B cell (primary cell): ENCODE results near the gene PIP4K2C. TPM values are rescaled to one million over a fixed set of nuclear protein-coding genes. Genes with fewer than 3 reads are reported as not detected.

Experiments used
- ATAC-seq: fragments of 200-7000 bp; cut with Tn5 transposase; one replicate; pipeline ENCODE4 v1.10.0; 2021; ENCODE audit warnings: low read depth, mild to moderate bottlenecking, moderate number of reproducible peaks, moderate library complexity
- CTCF ChIA-PET: fragments of 350-600 bp; sonication (Branson Sonifier 250); formaldehyde crosslinking; loops from one replicate; lab custom pipeline; 2021; ENCODE audit warnings: antibody characterized with exemption, inconsistent platforms; lab: Charles Lee
- POLR2A ChIA-PET: fragments of 350-600 bp; sonication (Branson Sonifier 250); formaldehyde crosslinking; loops from one replicate; lab custom pipeline; 2021; ENCODE audit warnings: antibody characterized with exemption; lab: Charles Lee
- DNase-seq: peaks from one replicate; pipeline ENCODE4 v3.0.0; 2013
- H2AFZ ChIP-seq: 2 replicates; pipeline ENCODE4 v1.6.1; 2012; ENCODE audit warnings: mild to moderate bottlenecking, low read depth, low read length; ENCODE audit not compliant: insufficient read depth, poor library complexity, severe bottlenecking
- H3K27ac ChIP-seq, 2 donors: 1 replicate in 1 of 2; 2 replicates in 1 of 2; pipeline ENCODE4 v1.5.1; 2012 to 2013; ENCODE audit warnings: low read length in 2 of 2, mild to moderate bottlenecking in 2 of 2, moderate library complexity in 1 of 2
- H3K27me3 ChIP-seq, 4 experiments: fragments of 200-600 bp in 1 of 4; sonication (generic) in 1 of 4; replicated peaks in 1 of 4; 1 replicate in 2 of 4; 2 replicates in 2 of 4; pipeline versions ENCODE4 v1.6.1 to v1.7.0; 2013 to 2016; ENCODE audit warnings: low read length in 3 of 4, mild to moderate bottlenecking in 2 of 4, mixed read lengths in 1 of 4, moderate library complexity in 1 of 4; ENCODE audit not compliant: insufficient read depth in 4 of 4, control insufficient read depth in 3 of 4; ENCODE audit errors: control extremely low read depth in 1 of 4
- H3K36me3 ChIP-seq, 2 experiments: replicated peaks in 1 of 2; 1 replicate in 1 of 2; 2 replicates in 1 of 2; pipeline versions ENCODE4 v1.6.1 to v1.7.1; 2013; ENCODE audit warnings: low read length in 1 of 2; ENCODE audit not compliant: insufficient read depth in 2 of 2, control insufficient read depth in 1 of 2; ENCODE audit errors: control extremely low read depth in 1 of 2, extremely low read depth in 1 of 2
- H3K4me1 ChIP-seq, 2 donors: fragments of 200-600 bp in 1 of 2; sonication (generic) in 1 of 2; 1 replicate in 1 of 2; 2 replicates in 1 of 2; pipeline versions ENCODE4 v1.5.1 to v1.6.1; 2013 to 2017; ENCODE audit warnings: low read length in 2 of 2; ENCODE audit not compliant: control insufficient read depth in 2 of 2, insufficient read depth in 2 of 2
- H3K4me2 ChIP-seq: replicated peaks from 2 replicates; pipeline ENCODE3; 2012; ENCODE audit warnings: mild to moderate bottlenecking, low read depth, low read length; ENCODE audit not compliant: poor library complexity, severe bottlenecking
- H3K4me3 ChIP-seq, 5 experiments: fragments of 200-600 bp in 1 of 5; sonication (generic) in 1 of 5; 1 replicate in 3 of 5; 2 replicates in 2 of 5; pipeline versions ENCODE4 v1.5.1 to v1.7.0; 2011 to 2016; ENCODE audit warnings: low read length in 4 of 5, mild to moderate bottlenecking in 4 of 5, low read depth in 2 of 5, control low read depth in 1 of 5, moderate library complexity in 1 of 5; ENCODE audit not compliant: insufficient read depth in 1 of 5; ENCODE audit errors: control extremely low read depth in 1 of 5, extremely low read depth in 1 of 5
- H3K79me2 ChIP-seq: fragments of 200-600 bp; sonication (generic); one replicate; pipeline ENCODE4 v1.6.0; 2016; ENCODE audit warnings: low read length; ENCODE audit not compliant: control insufficient read depth, insufficient read depth
- H3K9ac ChIP-seq: fragments of 200-600 bp; sonication (generic); 2 replicates; pipeline ENCODE4 v1.6.1; 2017; ENCODE audit warnings: mild to moderate bottlenecking, low read length, moderate library complexity
- H3K9me3 ChIP-seq, 3 donors: one replicate each; pipeline versions ENCODE4 v1.6.1 to v1.7.1; 2013; ENCODE audit warnings: low read length in 2 of 3; ENCODE audit not compliant: control insufficient read depth in 2 of 3, insufficient read depth in 1 of 3; ENCODE audit errors: control extremely low read depth in 1 of 3
- H4K20me1 ChIP-seq: 2 replicates; pipeline ENCODE4 v1.6.0; 2012; ENCODE audit warnings: mild to moderate bottlenecking, low read length; ENCODE audit not compliant: insufficient read depth, control insufficient read depth, poor library complexity, severe bottlenecking
- H3K27ac Mint-ChIP-seq: one replicate; pipeline ENCODE4 v1.8.0; 2021; ENCODE audit warnings: mixed read lengths
- H3K27me3 Mint-ChIP-seq: one replicate; pipeline ENCODE4 v1.8.0; 2021; ENCODE audit warnings: mixed read lengths
- H3K4me1 Mint-ChIP-seq: one replicate; pipeline ENCODE4 v1.8.0; 2021; ENCODE audit warnings: mixed read lengths
- H3K4me3 Mint-ChIP-seq: one replicate; pipeline ENCODE4 v1.8.0; 2021; ENCODE audit warnings: mixed read lengths
- H3K9me3 Mint-ChIP-seq: one replicate; pipeline ENCODE4 v1.8.0; 2022; ENCODE audit warnings: mixed read lengths; ENCODE audit not compliant: insufficient read depth
- EZH2 ChIP-seq: IDR thresholded peaks from 2 replicates; pipeline ENCODE4 v1.6.1; 2012; ENCODE audit warnings: borderline replicate concordance, low read depth, mild to moderate bottlenecking, moderate library complexity, low read length; ENCODE audit not compliant: insufficient read depth, poor library complexity, severe bottlenecking
- WGBS: methylation state at CpG from one replicate; pipeline ENCODE4 v1.1.5; 2013; ENCODE audit warnings: missing lambda C conversion rate; ENCODE audit not compliant: insufficient coverage; 5-methylcytosine and 5-hydroxymethylcytosine counted together
- intact Hi-C: fragments of 100-400 bp; cut with micrococcal nuclease; formaldehyde crosslinking; loops from one replicate; pipeline ENCODE4 v1.10.0; 2022
- polyA plus RNA-seq: library from polyadenylated mRNA; depleted of rRNA; stranded (reverse); fragments of >200 nt; gene quantifications from 2 replicates; pipeline ENCODE4 v1.2.3, GENCODE V29; 2012
- total RNA-seq, 2 donors: library from RNA; stranded (reverse); fragments of 120-200 nt in 1 of 2; gene quantifications; 1 replicate in 1 of 2; 2 replicates in 1 of 2; pipeline versions ENCODE4 v1.2.3 to v1.2.4, GENCODE V29; 2013 to 2022
- TF ChIP-seq, protein P1 (sequence below): fragments of 200-600 bp; IDR thresholded peaks from one replicate; pipeline ENCODE4 v1.8.0; 2022; ENCODE audit warnings: antibody characterized with exemption, mild to moderate bottlenecking

Gene PIP4K2C
- total and polyA plus RNA-seq, 2 donors (not counting 1 experiment from before 2014, with no cell fraction given), result 20.1 to 21.3 TPM

DNA sequence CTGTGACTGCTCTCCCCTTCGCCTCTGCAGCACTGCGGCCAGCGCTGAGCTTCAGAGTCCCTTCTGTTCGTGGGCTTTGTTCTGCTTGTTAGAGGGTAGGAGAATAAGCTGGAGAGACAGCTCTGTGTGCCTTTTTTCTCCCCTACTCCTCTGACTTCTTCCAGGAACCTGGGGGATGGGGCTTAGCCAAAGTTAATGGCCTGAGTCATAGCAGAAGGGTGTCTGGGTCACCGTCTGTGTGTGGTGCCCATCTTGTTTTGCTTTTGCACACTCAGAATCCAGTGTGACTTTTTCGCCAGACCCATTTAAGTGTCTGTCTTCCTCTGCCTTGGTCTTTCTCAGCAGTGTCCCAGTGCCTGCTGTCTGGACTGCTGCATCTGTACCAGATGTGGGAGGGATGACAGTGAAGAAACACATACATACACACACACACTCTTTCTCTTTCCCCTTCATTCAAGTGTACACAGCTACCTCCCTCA is 38.1 kb upstream of the PIP4K2C start:
- Histone ChIP-seq H3K79me2 (no peaks in the 10 kb centered on the region), H3K4me3 (no peak overlapping the region), H3K9me3 (peaks cover 0 to 4% (median 0%) of the 10 kb centered on the region in 3 donors), H3K4me2 (no peak overlapping the region), H3K36me3 (no peaks in the 10 kb centered on the region), H4K20me1 (no peaks in the 10 kb centered on the region), H3K27ac (no peak overlapping the region), H2AFZ (no peak overlapping the region), H3K4me1 (peaks cover 10 to 14% of the 10 kb centered on the region in 2 donors), H3K9ac (no peak overlapping the region), H3K27me3 (peaks cover 0 to 32% (median 10%) of the 10 kb centered on the region in 4 experiments)
- intact Hi-C loops, result no loop called here
- ChIA-PET CTCF (interaction anchor here (1.0 kb wide), 1 partner anchor 314 kb away, joined by 3 read pairs; no protein-coding TSS in a partner anchor), POLR2A (no interaction called here)
- no peak for TF ChIP-seq EZH2
- TF ChIP-seq, protein P1, sequence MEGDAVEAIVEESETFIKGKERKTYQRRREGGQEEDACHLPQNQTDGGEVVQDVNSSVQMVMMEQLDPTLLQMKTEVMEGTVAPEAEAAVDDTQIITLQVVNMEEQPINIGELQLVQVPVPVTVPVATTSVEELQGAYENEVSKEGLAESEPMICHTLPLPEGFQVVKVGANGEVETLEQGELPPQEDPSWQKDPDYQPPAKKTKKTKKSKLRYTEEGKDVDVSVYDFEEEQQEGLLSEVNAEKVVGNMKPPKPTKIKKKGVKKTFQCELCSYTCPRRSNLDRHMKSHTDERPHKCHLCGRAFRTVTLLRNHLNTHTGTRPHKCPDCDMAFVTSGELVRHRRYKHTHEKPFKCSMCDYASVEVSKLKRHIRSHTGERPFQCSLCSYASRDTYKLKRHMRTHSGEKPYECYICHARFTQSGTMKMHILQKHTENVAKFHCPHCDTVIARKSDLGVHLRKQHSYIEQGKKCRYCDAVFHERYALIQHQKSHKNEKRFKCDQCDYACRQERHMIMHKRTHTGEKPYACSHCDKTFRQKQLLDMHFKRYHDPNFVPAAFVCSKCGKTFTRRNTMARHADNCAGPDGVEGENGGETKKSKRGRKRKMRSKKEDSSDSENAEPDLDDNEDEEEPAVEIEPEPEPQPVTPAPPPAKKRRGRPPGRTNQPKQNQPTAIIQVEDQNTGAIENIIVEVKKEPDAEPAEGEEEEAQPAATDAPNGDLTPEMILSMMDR, result no peak
- no peak overlapping the region for H3K27ac Mint-ChIP-seq
- no peak for ATAC-seq
- DNase-seq, result no peak
- H3K27me3 Mint-ChIP-seq, result peaks cover 32% of the 10 kb centered on the region
- no peak overlapping the region for H3K4me3 Mint-ChIP-seq
- peaks cover 20% of the 10 kb centered on the region for H3K4me1 Mint-ChIP-seq
- 66% methylated on average over 2 of the region's 6 CpGs for WGBS
- no peaks in the 10 kb centered on the region for H3K9me3 Mint-ChIP-seq

DNA sequence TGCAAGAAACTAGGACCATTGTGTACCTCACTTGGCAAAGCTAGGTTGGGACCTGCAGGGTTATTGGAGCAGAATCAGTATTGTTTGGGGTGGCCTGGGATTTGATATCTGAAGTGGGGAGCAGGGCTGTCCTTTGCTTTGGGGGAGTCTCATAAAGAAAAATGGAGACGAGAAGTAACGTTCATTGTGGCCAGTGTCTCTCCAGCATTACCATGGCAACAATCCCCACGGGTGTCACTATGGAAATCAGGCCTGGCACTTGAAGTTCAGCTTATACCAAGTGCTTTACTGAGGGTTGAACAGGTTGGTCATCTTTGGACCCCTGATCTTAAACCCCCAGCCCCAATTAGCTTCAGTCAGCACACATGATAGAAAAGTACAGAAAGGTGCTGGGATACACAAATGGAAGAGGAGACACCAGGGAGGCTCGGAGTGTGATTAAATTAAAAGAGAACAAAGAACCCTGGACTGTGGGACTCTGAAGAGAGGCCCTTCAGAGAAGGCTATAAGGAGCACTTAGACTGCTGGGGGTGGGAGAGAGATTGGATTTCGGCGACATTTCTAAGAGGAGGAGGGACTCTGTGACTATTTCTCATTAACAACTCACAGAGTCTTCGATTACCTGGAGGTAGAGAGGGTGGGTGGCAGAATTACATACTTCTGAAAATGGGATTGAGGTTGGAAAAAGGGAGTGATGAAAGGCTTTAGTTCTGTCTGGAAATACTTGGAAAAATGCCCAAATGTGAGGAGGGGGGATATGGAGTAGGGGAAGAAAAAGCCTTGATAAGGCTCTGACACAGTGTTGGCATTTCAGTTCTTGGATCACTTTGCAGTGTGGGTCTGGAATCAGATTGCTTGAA is 37.4 kb upstream of the PIP4K2C start:
- CTCF ChIA-PET, result no interaction called here
- no peaks in the 10 kb centered on the region for H3K79me2 ChIP-seq
- H3K27me3 ChIP-seq, result peaks cover 0 to 28% (median 9%) of the 10 kb centered on the region in 4 experiments
- 74% methylated on average over 2 of the region's 7 CpGs for WGBS
- no peak overlapping the region for H3K9ac ChIP-seq
- peaks cover 10 to 14% of the 10 kb centered on the region in 2 donors for H3K4me1 ChIP-seq
- Mint-ChIP-seq H3K4me3 (no peak overlapping the region), H3K9me3 (no peaks in the 10 kb centered on the region), H3K27ac (no peak overlapping the region), H3K27me3 (peaks cover 32% of the 10 kb centered on the region), H3K4me1 (peaks cover 20% of the 10 kb centered on the region)
- peaks cover 0 to 4% (median 0%) of the 10 kb centered on the region in 3 donors for H3K9me3 ChIP-seq
- H3K4me3 ChIP-seq, result no peak overlapping the region
- intact Hi-C loops, result no loop called here
- DNase-seq (no peak), ATAC-seq (no peak)
- H3K27ac ChIP-seq, result no peak overlapping the region
- POLR2A ChIA-PET, result no interaction called here
- H2AFZ ChIP-seq, result no peak overlapping the region
- H4K20me1 ChIP-seq, result no peaks in the 10 kb centered on the region
- H3K36me3 ChIP-seq, result no peaks in the 10 kb centered on the region
- no peak overlapping the region for H3K4me2 ChIP-seq
- TF ChIP-seq EZH2, result no peak
- TF ChIP-seq, protein P1, result no peak
